Left lung (tissue), 10 donors: ENCODE measurements around the gene NT5M. TPM values are rescaled to one million over a fixed set of nuclear protein-coding genes. Genes with fewer than 3 reads are reported as not detected.

ENCODE experiments used
- ATAC-seq: fragments of 200-7000 bp; cut with Tn5 transposase; one replicate; pipeline ENCODE4 v1.9.1; 2020; ENCODE audit warnings: moderate library complexity
- DNase-seq, 4 donors: peaks; one replicate each; pipeline ENCODE4 v3.0.0-alpha.2; 2013 to 2020
- H3K27ac ChIP-seq, 2 donors: fragments of 200-600 bp; sonication (generic) in 1 of 2; one replicate each; pipeline versions ENCODE4 v1.5.0 to v1.8.0; 2020 to 2021
- H3K27me3 ChIP-seq, 2 donors: fragments of 200-600 bp; sonication (generic) in 1 of 2; one replicate each; pipeline versions ENCODE4 v1.5.0 to v1.8.0; 2020 to 2021
- H3K36me3 ChIP-seq, 2 donors: fragments of 200-600 bp; sonication (generic) in 1 of 2; one replicate each; pipeline versions ENCODE4 v1.5.0 to v1.8.0; 2020 to 2021
- H3K4me1 ChIP-seq, 2 donors: fragments of 200-600 bp; one replicate each; pipeline ENCODE4 v1.8.0; 2021
- H3K4me3 ChIP-seq, 2 donors: fragments of 200-600 bp; sonication (generic) in 1 of 2; one replicate each; pipeline versions ENCODE4 v1.5.0 to v1.8.0; 2020 to 2021; ENCODE audit warnings: mild to moderate bottlenecking in 1 of 2
- H3K9me3 ChIP-seq, 2 donors: fragments of 200-600 bp; sonication (generic) in 1 of 2; one replicate each; pipeline versions ENCODE4 v1.5.0 to v1.8.0; 2020 to 2021
- intact Hi-C, 2 donors: fragments of 100-400 bp; cut with DNase I; formaldehyde crosslinking; loops; one replicate each; pipeline versions ENCODE4 v1.11.2 to v1.14.2; 2022
- polyA plus RNA-seq, 6 donors: library from polyadenylated mRNA; unstranded; fragments of 120-200 nt; gene quantifications; one replicate each; pipeline ENCODE4 v1.2.1, GENCODE V29; 2013; ENCODE audit not compliant: insufficient read length in 6 of 6
- total RNA-seq, 2 donors: library from RNA; stranded (reverse); fragmentation: NEBNext Ultra II Directional; extraction: Animal tissue kit (Norgen Biotek cat#: 25700); gene quantifications; one replicate each; pipeline ENCODE4 v1.2.1, GENCODE V29; 2021
- TF ChIP-seq, protein P1 (sequence below), 2 donors: fragments of 200-600 bp; sonication (generic) in 1 of 2; IDR thresholded peaks; one replicate each; pipeline versions ENCODE4 v1.5.0 to v1.8.0; 2021; ENCODE audit warnings: antibody characterized with exemption in 2 of 2
- donor health status: DM: no; HTN: yes; CAD: no.
- donor health status: DM: no; HTN: no; CAD: no.

The NT5M gene
- total and polyA plus RNA-seq, 8 donors, result 1.5 to 5.4 (median 3.8) TPM

- no peaks in the 10 kb centered on the region for H3K4me1 ChIP-seq
- no peak for DNase-seq
- intact Hi-C loops, result no loop called here
- no peak overlapping the region for H3K27ac ChIP-seq
- H3K9me3 ChIP-seq, result no peaks in the 10 kb centered on the region
- TF ChIP-seq, protein P1, sequence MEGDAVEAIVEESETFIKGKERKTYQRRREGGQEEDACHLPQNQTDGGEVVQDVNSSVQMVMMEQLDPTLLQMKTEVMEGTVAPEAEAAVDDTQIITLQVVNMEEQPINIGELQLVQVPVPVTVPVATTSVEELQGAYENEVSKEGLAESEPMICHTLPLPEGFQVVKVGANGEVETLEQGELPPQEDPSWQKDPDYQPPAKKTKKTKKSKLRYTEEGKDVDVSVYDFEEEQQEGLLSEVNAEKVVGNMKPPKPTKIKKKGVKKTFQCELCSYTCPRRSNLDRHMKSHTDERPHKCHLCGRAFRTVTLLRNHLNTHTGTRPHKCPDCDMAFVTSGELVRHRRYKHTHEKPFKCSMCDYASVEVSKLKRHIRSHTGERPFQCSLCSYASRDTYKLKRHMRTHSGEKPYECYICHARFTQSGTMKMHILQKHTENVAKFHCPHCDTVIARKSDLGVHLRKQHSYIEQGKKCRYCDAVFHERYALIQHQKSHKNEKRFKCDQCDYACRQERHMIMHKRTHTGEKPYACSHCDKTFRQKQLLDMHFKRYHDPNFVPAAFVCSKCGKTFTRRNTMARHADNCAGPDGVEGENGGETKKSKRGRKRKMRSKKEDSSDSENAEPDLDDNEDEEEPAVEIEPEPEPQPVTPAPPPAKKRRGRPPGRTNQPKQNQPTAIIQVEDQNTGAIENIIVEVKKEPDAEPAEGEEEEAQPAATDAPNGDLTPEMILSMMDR (IDR thresholded peaks at IDR 0.05), result no peak
- no peak overlapping the region for H3K4me3 ChIP-seq
- no peak for ATAC-seq
- H3K27me3 ChIP-seq, result no peaks in the 10 kb centered on the region
- no peaks in the 10 kb centered on the region for H3K36me3 ChIP-seq
Observed at GRCh38 chr17:17314501-17315071, 11.4 kb downstream of the NT5M start.

GRCh38 chr17:17315142-17315821, 12.1 kb downstream of the NT5M start:
- ATAC-seq, result no peak
- no peak overlapping the region for H3K4me3 ChIP-seq
- H3K36me3 ChIP-seq, result no peaks in the 10 kb centered on the region
- H3K27ac ChIP-seq, result no peak overlapping the region
- TF ChIP-seq, protein P1 (IDR thresholded peaks at IDR 0.05), result no peak
- H3K27me3 ChIP-seq, result no peaks in the 10 kb centered on the region
- intact Hi-C loops, result no loop called here
- H3K4me1 ChIP-seq, result no peaks in the 10 kb centered on the region
- no peaks in the 10 kb centered on the region for H3K9me3 ChIP-seq
- DNase-seq, result no peak

DNA sequence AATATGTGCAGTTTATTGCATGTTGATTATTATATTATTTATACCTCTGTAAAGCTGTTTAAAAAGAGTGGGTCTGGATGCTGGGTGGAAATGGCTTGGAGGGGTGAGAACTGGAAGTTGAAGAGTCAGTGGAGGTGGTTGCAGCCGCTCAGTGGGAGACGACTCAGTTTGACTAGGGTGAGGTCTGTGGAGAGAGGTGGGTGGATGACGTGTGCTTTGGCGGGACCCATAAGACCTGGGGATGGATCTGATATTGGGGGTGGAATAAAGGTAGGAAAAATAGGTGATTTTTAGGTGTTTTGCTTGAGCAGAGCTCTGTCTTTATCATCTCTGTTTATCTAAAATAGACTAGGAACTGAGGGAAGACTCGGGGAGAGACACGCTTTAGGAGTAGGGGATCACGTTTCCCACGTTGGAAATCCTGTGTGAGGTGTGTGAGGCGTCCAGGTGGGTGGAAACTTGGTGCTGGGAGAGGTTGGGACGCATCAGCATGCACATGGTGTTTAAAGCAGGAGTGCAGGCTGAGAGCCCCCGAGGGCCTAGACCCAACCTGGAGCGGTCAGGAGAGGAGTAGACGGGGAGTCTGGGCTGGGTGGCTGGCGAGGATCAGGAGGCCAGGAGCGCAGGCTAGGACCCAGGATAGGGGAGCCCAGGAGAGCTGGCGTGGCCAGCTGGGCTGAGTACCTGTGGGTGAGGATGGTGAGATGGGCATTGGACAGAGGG, 17.2 kb downstream of the NT5M start:
- ATAC-seq, result no peak
- TF ChIP-seq, protein P1 (IDR thresholded peaks at IDR 0.05), result no peak
- no peaks in the 10 kb centered on the region for H3K27me3 ChIP-seq
- no peaks in the 10 kb centered on the region for H3K9me3 ChIP-seq
- no peak for DNase-seq
- H3K4me1 ChIP-seq, result no peaks in the 10 kb centered on the region
- H3K4me3 ChIP-seq, result no peak overlapping the region
- no peaks in the 10 kb centered on the region for H3K36me3 ChIP-seq
- intact Hi-C loops, result no loop called here
- no peak overlapping the region for H3K27ac ChIP-seq

GRCh38 chr17:17320911-17321220, 17.7 kb downstream of the NT5M start:
- Histone ChIP-seq H3K36me3 (no peaks in the 10 kb centered on the region), H3K27ac (no peak overlapping the region), H3K27me3 (no peaks in the 10 kb centered on the region), H3K4me1 (no peaks in the 10 kb centered on the region), H3K4me3 (no peak overlapping the region), H3K9me3 (no peaks in the 10 kb centered on the region)
- DNase-seq (no peak), ATAC-seq (no peak)
- intact Hi-C loops, result no loop called here
- TF ChIP-seq, protein P1 (IDR thresholded peaks at IDR 0.05), result no peak

DNA sequence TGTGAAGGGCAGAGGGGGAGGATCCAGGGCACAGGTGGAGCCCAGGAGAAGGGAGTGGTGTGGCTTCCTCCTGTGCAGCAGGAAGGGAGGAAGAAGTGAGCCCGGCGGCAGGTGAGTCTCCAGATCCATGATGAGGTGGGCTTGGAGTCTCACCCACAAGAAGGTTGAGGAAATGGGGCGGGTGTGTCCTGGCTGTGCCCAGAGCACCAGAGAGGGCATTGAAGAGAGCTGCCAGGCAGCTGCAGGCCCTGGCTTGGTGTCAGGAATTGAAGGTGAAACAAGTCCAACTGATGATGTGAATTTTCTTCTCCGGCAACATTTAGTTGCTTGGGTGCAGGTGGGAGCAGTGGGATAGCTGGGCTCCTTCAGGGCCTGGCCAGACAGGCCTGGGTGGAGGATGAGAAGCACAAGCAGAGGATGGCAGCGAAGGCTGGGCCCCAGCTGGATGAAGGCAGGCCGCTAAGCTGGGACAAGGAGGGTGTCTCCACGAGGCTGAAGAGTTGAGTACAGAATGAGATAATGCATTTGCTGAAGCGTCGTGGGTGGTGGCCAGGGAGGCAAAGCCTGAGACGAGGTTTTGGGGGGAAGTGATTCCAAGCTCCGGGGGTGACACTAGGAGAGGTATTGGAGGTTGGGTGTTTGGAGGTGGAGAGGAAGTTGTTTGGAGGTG, 18.3 kb downstream of the NT5M start:
- Histone ChIP-seq H3K4me3 (no peak overlapping the region), H3K4me1 (no peaks in the 10 kb centered on the region), H3K9me3 (no peaks in the 10 kb centered on the region), H3K27ac (no peak overlapping the region), H3K27me3 (no peaks in the 10 kb centered on the region), H3K36me3 (no peaks in the 10 kb centered on the region)
- intact Hi-C loops, result no loop called here
- TF ChIP-seq, protein P1 (IDR thresholded peaks at IDR 0.05), result no peak
- ATAC-seq (no peak), DNase-seq (no peak)
